CD4-positive, alpha-beta memory T cell (primary cell): ENCODE data around the gene CISD3. TPM values are rescaled to one million over a fixed set of nuclear protein-coding genes. Genes with fewer than 3 reads are reported as not detected.

Source experiments
- CTCF ChIA-PET: fragments of 350-600 bp; sonication (Branson Sonifier 250); formaldehyde crosslinking; loops from one replicate; lab custom pipeline; 2021; ENCODE audit warnings: inconsistent platforms; ENCODE audit not compliant: partially characterized antibody; lab: Charles Lee
- POLR2A ChIA-PET: fragments of 350-600 bp; sonication (Branson Sonifier 250); formaldehyde crosslinking; loops from one replicate; lab custom pipeline; 2021; ENCODE audit not compliant: partially characterized antibody; lab: Charles Lee
- DNase-seq, 5 donors: peaks; one replicate each; pipeline versions ENCODE4 v3.0.0 to v3.0.0-alpha.2; 2020 to 2022; ENCODE audit warnings: mixed read lengths in 1 of 5
- H3K27ac ChIP-seq: one replicate; pipeline ENCODE4 v1.7.0; 2013; ENCODE audit warnings: low read depth, low read length
- H3K27me3 ChIP-seq: 2 replicates; pipeline ENCODE4 v1.7.0; 2013; ENCODE audit warnings: mild to moderate bottlenecking, low read length, moderate library complexity; ENCODE audit not compliant: insufficient read depth
- H3K36me3 ChIP-seq: 2 replicates; pipeline ENCODE4 v1.7.0; 2013; ENCODE audit warnings: mild to moderate bottlenecking, low read length, moderate library complexity; ENCODE audit not compliant: insufficient read depth
- H3K4me1 ChIP-seq: 2 replicates; pipeline ENCODE4 v1.7.0; 2013; ENCODE audit warnings: mild to moderate bottlenecking, low read length, moderate library complexity; ENCODE audit not compliant: insufficient read depth
- H3K4me3 ChIP-seq, 2 donors: one replicate each; pipeline ENCODE4 v1.7.0; 2013; ENCODE audit warnings: low read length in 2 of 2, mild to moderate bottlenecking in 1 of 2
- H3K9me3 ChIP-seq, 2 donors: one replicate each; pipeline ENCODE4 v1.7.0; 2013; ENCODE audit warnings: low read length in 2 of 2, control low read depth in 1 of 2; ENCODE audit not compliant: control insufficient read depth in 1 of 2
- H3K27ac Mint-ChIP-seq, 7 donors: one replicate each; pipeline ENCODE4 v1.8.0; 2020 to 2021; ENCODE audit warnings: mixed read lengths in 7 of 7, mild to moderate bottlenecking in 6 of 7, inconsistent platforms in 3 of 7, moderate library complexity in 3 of 7
- H3K27me3 Mint-ChIP-seq, 2 donors: one replicate each; pipeline ENCODE4 v1.8.0; 2020 to 2021; ENCODE audit warnings: mixed read lengths in 2 of 2
- H3K36me3 Mint-ChIP-seq, 2 donors: one replicate each; pipeline ENCODE4 v1.8.0; 2020 to 2021; ENCODE audit warnings: mixed read lengths in 2 of 2, inconsistent platforms in 1 of 2, mild to moderate bottlenecking in 1 of 2
- H3K4me1 Mint-ChIP-seq, 4 donors: one replicate each; pipeline ENCODE4 v1.8.0; 2020 to 2021; ENCODE audit warnings: mixed read lengths in 4 of 4, mild to moderate bottlenecking in 1 of 4
- H3K4me3 Mint-ChIP-seq, 8 donors: one replicate each; pipeline ENCODE4 v1.8.0; 2020 to 2021; ENCODE audit warnings: mixed read lengths in 8 of 8, mild to moderate bottlenecking in 7 of 8, moderate library complexity in 6 of 8, inconsistent platforms in 3 of 8
- H3K9me3 Mint-ChIP-seq, 8 donors: one replicate each; pipeline ENCODE4 v1.8.0; 2020 to 2021; ENCODE audit warnings: mixed read lengths in 8 of 8, mild to moderate bottlenecking in 5 of 8, inconsistent platforms in 3 of 8, moderate library complexity in 1 of 8
- intact Hi-C: fragments of 100-400 bp; cut with micrococcal nuclease; formaldehyde crosslinking; loops from one replicate; pipeline ENCODE4 v1.15.1; 2023
- polyA plus RNA-seq, 2 donors: library from polyadenylated mRNA; unstranded; fragments of 300-500 nt; fragmentation: Illumina TruSeq; gene quantifications; one replicate each; pipeline ENCODE4 v1.2.3, GENCODE V29; 2021
- total RNA-seq, 2 experiments: library from RNA; stranded (reverse); gene quantifications; one replicate each; pipeline ENCODE4 v1.2.3, GENCODE V29; 2021

CISD3 gene
- total and polyA plus RNA-seq, 4 experiments from 2014 or later, result 12.5 to 57.6 (median 34.4) TPM

GRCh38 chr17:38731526-38732294 lies 1.6 kb downstream of the CISD3 start:
- peaks cover 0 to 3% (median 0%) of the 10 kb centered on the region in 8 donors for H3K9me3 Mint-ChIP-seq
- no peaks in the 10 kb centered on the region for H3K27me3 Mint-ChIP-seq
- intact Hi-C loops, result no loop called here
- Histone ChIP-seq H3K9me3 (no peaks in the 10 kb centered on the region), H3K4me3 (no peak overlapping the region), H3K4me1 (peaks cover 72% of the 10 kb centered on the region), H3K27me3 (no peaks in the 10 kb centered on the region), H3K27ac (peak overlapping the region; percentile 72), H3K36me3 (peaks cover 4% of the 10 kb centered on the region)
- peak overlapping the region; percentile 81 to 98 (median 94) for H3K27ac Mint-ChIP-seq
- peaks cover 0 to 25% of the 10 kb centered on the region in 2 donors for H3K36me3 Mint-ChIP-seq
- ChIA-PET CTCF (interaction anchor here (0.8 to 8.5 kb wide), 8 partner anchors 15 to 422 kb away, joined by 3 to 198 read pairs (median 4); partner anchors contain the start of genes EPOP and MLLT6), POLR2A (interaction anchor here (0.8 to 15.9 kb wide), 9 partner anchors 9 to 58 kb away, joined by 3 to 588 read pairs (median 6); partner anchors contain the start of genes EPOP, MLLT6 and PSMB3)
- DNase-seq, result no peak
- H3K4me1 Mint-ChIP-seq, result peaks cover 39 to 83% (median 66%) of the 10 kb centered on the region in 4 donors
- peak overlapping the region; percentile 55 to 99 (median 95) for H3K4me3 Mint-ChIP-seq

GRCh38 chr17:38732376-38733281 lies 2.5 kb downstream of the CISD3 start:
- peak overlapping the region; percentile 34 to 98 (median 86) for H3K27ac Mint-ChIP-seq
- POLR2A ChIA-PET, result interaction anchor here (2.7 to 15.9 kb wide), 2 partner anchors 26 to 56 kb away, joined by 24 to 588 read pairs; partner anchors contain the start of genes EPOP and MLLT6
- peaks cover 0 to 22% of the 10 kb centered on the region in 2 donors for H3K36me3 Mint-ChIP-seq

DNA sequence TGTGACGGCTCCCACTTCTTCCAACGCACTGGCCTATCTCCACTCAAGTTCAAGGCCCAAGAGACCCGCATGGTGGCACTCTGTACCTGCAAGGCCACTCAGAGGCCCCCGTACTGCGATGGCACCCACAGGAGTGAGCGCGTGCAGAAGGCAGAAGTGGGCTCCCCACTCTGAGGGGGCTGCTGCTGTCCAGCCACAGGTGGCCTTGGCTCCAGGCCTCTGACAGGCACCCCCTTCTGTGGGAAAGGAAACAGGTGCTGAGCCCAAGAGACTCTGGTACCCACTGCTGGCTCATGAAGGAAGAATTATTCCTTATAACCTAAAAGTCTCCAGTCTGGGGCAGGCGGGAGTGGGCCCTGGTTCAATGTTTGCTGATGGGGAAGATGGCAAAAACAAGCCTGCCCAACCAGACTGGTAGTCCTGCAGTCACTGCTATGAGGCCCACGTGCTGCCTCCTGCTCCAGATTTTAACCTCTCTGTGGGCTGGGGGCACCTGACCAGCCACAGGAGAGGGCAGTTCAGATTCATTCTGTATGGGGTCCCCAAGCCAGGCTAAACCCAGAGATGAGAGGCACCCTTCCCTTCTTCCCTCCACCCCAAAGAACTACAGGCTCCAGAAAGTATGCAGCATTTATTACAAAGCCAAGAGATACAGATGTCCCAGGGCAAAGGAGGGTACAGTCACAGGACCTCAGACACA lies 3.3 kb downstream of the CISD3 start:
- ChIA-PET POLR2A (interaction anchor here (2.4 to 15.9 kb wide), 4 partner anchors 26 to 57 kb away, joined by 7 to 588 read pairs (median 32); partner anchors contain the start of genes EPOP and MLLT6), CTCF (interaction anchor here (0.6 to 8.5 kb wide), 8 partner anchors 12 to 175 kb away, joined by 3 to 198 read pairs (median 19); partner anchors contain the start of genes EPOP and MLLT6)
- Mint-ChIP-seq H3K4me3 (peak overlapping the region in 2 of 8 donors; percentile 20 to 49), H3K27me3 (no peaks in the 10 kb centered on the region), H3K36me3 (peaks cover 0 to 14% of the 10 kb centered on the region in 2 donors), H3K4me1 (peaks cover 30 to 65% (median 53%) of the 10 kb centered on the region in 4 donors), H3K27ac (peak overlapping the region in 6 of 7 donors; percentile 5 to 98 (median 68)), H3K9me3 (peaks cover 0 to 2% (median 0%) of the 10 kb centered on the region in 8 donors)
- no peaks in the 10 kb centered on the region for H3K27me3 ChIP-seq
- no peak overlapping the region for H3K27ac ChIP-seq
- H3K36me3 ChIP-seq, result peaks cover 4% of the 10 kb centered on the region
- H3K4me3 ChIP-seq, result no peak overlapping the region
- H3K9me3 ChIP-seq, result no peaks in the 10 kb centered on the region
- intact Hi-C loops, result no loop called here
- no peak for DNase-seq
- peaks cover 55% of the 10 kb centered on the region for H3K4me1 ChIP-seq

More at GRCh38 chr17:38732376-38733281, 2.5 kb downstream of the CISD3 start:
- CTCF ChIA-PET, result interaction anchor here (1.5 to 8.5 kb wide), 3 partner anchors 26 to 174 kb away, joined by 4 to 198 read pairs (median 9); partner anchors contain the start of gene EPOP
- Histone ChIP-seq H3K27me3 (no peaks in the 10 kb centered on the region), H3K36me3 (peaks cover 4% of the 10 kb centered on the region), H3K9me3 (no peaks in the 10 kb centered on the region), H3K27ac (peak overlapping the region; percentile 0), H3K4me3 (no peak overlapping the region), H3K4me1 (peaks cover 63% of the 10 kb centered on the region)
- intact Hi-C loops, result no loop called here
- peaks cover 38 to 73% (median 61%) of the 10 kb centered on the region in 4 donors for H3K4me1 Mint-ChIP-seq
- no peak for DNase-seq
- H3K9me3 Mint-ChIP-seq, result peaks cover 0 to 3% (median 0%) of the 10 kb centered on the region in 8 donors
- H3K27me3 Mint-ChIP-seq, result no peaks in the 10 kb centered on the region
- H3K4me3 Mint-ChIP-seq, result peak overlapping the region in 7 of 8 donors; percentile 55 to 97 (median 69)

DNA sequence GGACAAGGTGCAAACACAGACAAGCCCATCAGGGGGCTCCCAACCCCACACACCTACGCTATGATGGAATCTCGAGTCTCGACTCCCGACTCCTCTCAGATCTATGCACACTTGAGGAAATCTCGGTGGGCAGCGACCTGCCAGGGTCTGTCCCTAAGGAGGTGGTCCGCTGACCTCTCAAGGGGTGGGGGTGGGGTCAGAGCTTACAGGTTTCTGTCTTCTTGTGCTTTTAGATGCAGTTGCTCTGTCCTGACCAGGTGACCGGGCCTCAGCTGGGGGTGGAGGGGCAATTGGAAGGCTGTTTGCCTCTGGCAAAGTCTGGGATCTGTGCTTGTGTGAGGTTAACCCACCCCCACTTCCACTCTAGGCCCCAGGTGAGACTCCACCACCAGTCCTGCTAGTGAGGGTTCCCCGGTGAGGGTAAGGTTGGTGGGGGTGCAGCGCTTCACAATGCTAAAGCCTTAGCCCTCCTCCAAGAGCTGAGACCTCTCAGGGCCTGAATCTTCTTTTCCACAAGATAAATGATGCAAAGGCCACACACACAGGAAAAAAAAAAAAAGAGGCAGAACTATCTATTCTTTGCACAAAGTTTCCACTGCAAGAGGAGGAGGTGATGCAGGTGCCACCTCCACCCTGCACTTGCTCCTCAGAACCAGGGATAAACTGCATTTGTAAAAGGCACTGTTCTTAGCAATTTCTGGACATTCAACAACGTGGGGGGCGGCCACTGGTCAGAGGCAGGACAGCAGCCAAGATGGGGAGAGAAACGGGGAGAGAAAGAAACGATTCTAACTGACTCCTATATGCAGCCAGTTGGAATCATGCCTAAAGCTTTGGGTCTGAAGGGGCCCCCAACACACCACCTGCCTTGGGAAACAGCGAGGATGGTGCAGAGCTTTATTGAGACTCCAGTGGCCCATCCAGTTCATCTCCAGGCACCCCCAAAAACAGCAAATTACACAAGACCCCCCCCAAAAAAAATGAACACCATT lies 4.1 kb downstream of the CISD3 start:
- H3K36me3 Mint-ChIP-seq, result peaks cover 0 to 14% of the 10 kb centered on the region in 2 donors
- H3K9me3 ChIP-seq, result no peaks in the 10 kb centered on the region
- intact Hi-C loops, result no loop called here
- H3K4me1 ChIP-seq, result peaks cover 46% of the 10 kb centered on the region
- H3K9me3 Mint-ChIP-seq, result peaks cover 0 to 2% (median 0%) of the 10 kb centered on the region in 8 donors
- ChIA-PET CTCF (interaction anchor here (0.6 to 8.5 kb wide), 21 partner anchors 11 to 301 kb away, joined by 3 to 198 read pairs (median 8); partner anchors contain the start of genes EPOP, MLLT6 and PSMB3), POLR2A (interaction anchor here (0.6 to 3.6 kb wide), 8 partner anchors 18 to 175 kb away, joined by 3 to 38 read pairs (median 7); partner anchors contain the start of genes EPOP, MLLT6 and PSMB3)
- no peak overlapping the region for H3K27ac ChIP-seq
- no peak for DNase-seq
- peak overlapping the region; percentile 5 to 98 (median 53) for H3K27ac Mint-ChIP-seq
- H3K4me3 Mint-ChIP-seq, result peak overlapping the region in 1 of 8 donors; percentile 5
- no peak overlapping the region for H3K4me3 ChIP-seq
- H3K27me3 Mint-ChIP-seq, result no peaks in the 10 kb centered on the region
- peaks cover 22 to 57% (median 45%) of the 10 kb centered on the region in 4 donors for H3K4me1 Mint-ChIP-seq
- H3K36me3 ChIP-seq, result peaks cover 4% of the 10 kb centered on the region
- no peaks in the 10 kb centered on the region for H3K27me3 ChIP-seq

- peaks cover 40% of the 10 kb centered on the region for H3K4me1 ChIP-seq
- ChIA-PET POLR2A (interaction anchor here (0.9 to 3.6 kb wide), 8 partner anchors 15 to 176 kb away, joined by 3 to 38 read pairs (median 7); partner anchors contain the start of genes EPOP, MLLT6 and PSMB3), CTCF (interaction anchor here (0.6 to 8.5 kb wide), 25 partner anchors 10 to 299 kb away, joined by 3 to 198 read pairs (median 8); partner anchors contain the start of genes EPOP, MLLT6 and PSMB3)
- peaks cover 4% of the 10 kb centered on the region for H3K36me3 ChIP-seq
- Mint-ChIP-seq H3K4me1 (peaks cover 19 to 51% (median 41%) of the 10 kb centered on the region in 4 donors), H3K4me3 (no peak overlapping the region), H3K27me3 (peaks cover 0 to 2% of the 10 kb centered on the region in 2 donors), H3K36me3 (peaks cover 0 to 14% of the 10 kb centered on the region in 2 donors), H3K27ac (peak overlapping the region in 2 of 7 donors; percentile 41 to 64), H3K9me3 (peaks cover 0 to 2% (median 0%) of the 10 kb centered on the region in 8 donors)
- intact Hi-C loops, result loop anchor here (1.0 kb wide), 2 partner anchors 58 to 177 kb away; no protein-coding TSS in a partner anchor
- H3K4me3 ChIP-seq, result no peak overlapping the region
- H3K9me3 ChIP-seq, result no peaks in the 10 kb centered on the region
- DNase-seq, result peak; percentile 57 to 66 (median 61)
- no peak overlapping the region for H3K27ac ChIP-seq
- H3K27me3 ChIP-seq, result no peaks in the 10 kb centered on the region
Measured at GRCh38 chr17:38735161-38735997, 5.2 kb downstream of the CISD3 start.
